Measurements from ENCODE around the gene TENM4. TPM values are rescaled to one million over a fixed set of nuclear protein-coding genes. Genes with fewer than 3 reads are reported as not detected.

TENM4 gene
- total and polyA plus RNA-seq, 2 of the 8 experiments (the other 6 are each of a cell fraction or from before 2014, with no cell fraction given), result 3.5 to 7.2 TPM

DNA sequence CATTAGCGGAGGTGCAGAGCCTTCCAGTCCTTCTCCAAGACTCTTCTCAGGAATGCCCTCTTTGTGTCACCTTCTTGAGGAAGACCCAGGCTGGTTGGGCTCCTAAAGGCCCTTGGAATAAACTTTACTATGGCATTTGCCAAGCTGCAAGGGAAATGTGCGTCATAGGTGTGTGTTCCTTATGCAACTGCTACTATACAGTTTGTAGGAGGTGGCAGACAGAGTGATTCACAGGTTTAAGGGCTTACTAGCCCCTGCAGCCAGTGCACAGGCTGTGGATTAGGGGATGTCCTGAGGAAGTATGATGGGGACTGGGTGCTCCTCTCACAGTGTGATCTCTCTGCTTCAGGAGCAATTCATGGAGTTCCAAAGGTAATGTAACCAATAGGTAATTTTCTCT is 74.6 kb downstream of the TENM4 start (continued):
- TF ChIP-seq HDAC2 (IDR thresholded peaks at IDR 0.05; ENCODE audit: borderline replicate concordance in 1 of 2, low read depth in 2 of 2, low read length in 2 of 2), result no peak
